ENCODE data around the gene NSUN3.
"Not testable (repeated sequence)": the region's sequence is repeated elsewhere in the genome, so short reads cannot be mapped to it uniquely, and the experiment has no call there.

The NSUN3 gene

DNA sequence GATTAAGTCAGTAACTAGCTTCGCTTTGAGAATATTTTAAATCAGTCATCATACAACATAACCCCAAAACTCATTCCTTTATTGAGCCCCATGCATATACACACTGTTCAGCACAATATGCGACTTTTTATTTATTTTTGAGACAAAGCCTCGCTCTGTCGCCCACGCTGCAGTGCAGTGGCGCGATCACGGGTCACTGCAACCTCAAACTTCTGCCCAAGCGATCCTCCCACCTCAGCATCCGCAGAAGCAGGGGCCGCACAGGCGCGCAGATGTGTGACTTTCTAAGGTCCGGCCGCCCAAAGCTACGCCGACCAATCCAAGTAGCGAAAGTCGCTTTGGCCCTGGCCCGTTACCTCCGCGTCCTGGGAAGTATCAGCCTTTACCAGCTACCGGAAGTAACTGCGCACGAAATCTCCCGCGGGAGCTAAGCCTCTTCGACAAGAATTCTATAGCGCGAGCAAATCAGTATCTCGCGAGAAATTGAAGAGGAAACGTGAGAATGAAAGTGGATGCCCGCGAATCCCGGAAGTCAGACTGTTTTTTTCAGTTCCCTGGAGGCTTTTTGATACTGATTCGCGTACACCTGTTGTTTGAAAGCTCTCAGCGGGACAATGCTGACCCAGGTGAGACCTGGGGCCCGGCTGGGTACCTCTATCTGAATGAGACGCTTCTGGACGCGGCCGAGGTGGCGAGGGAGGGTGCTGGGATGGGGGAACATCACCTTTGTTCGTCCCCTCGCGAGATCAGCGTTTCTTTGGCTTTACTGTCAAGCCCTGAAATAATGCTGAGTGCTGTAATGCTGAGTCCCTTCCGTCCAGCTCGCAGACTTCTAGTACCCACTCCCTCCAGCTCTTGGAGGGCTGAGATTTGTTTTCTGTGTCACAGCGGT is at the start of gene NSUN3, which contains the start of gene DHFR2:
NSUN3 (plus strand) TSS at position 549 of the 892 bp plus-strand sequence; CDS start at position 615, 66 bp downstream.
DHFR2 (minus strand) TSS at position 404 of the 892 bp plus-strand sequence. CDS start 1,405 bp downstream, outside the sequence.
- peak; percentile 93 for DNase-seq

DNA sequence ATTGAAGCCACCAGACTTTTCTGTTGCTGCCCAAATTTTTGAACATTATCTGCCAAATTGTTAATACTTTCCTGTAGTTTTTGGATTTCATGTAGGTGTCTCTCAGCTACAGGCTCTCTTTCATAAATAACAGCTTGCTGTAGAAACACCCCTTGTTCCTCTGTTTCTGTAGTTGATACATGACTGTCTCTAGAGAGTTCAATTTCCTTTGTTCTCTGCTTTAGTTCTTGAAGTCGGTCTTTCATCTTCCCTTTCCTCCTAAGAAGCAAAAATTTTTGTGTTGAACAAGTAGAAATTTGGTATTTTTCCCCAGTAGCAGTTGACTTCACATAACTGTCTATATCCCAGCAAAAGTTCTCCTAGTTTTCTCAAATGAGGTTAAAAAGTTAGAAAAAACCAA is 47.8 kb upstream of the NSUN3 start:
- DNase-seq: no peak

DNA sequence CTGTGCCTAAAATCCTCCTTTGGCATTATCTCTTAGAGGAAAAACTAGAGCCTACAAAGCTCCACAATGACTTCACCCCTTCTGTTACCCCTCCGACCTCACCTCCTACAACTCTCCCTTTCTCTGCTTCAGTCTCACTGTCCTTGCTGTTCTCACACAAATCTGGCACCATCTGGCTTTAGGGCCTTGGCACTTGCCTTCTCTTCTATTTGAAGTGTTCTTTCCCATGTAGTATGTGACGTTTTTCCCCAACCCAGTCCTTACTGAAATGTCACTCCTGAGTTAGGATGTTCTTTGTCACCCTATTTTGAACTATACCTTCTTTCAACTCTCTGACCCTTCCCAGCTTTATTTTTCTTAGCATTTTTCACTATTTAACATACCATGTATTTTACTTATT is 43.2 kb upstream of the NSUN3 start:
- no peak for DNase-seq

DNA sequence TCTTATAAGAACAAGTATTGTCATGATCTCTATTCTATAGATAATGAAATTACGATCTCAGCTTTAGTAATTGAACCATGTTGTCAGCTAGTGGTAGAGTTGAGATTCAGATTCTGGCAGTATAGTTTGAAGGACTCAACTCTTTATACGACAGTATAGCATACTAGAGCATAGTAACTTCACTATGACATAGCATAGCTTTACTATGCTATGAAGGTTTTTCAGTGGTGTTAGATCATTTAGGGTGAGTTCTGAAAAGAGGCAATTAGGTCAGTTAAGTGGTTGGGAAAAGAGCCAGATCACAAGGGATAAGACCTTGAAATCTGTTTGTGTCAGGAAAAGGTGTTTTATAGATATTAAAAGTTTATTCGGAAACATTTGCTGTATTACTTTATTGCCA is 42.6 kb upstream of the NSUN3 start:
- DNase-seq: no peak

DNA sequence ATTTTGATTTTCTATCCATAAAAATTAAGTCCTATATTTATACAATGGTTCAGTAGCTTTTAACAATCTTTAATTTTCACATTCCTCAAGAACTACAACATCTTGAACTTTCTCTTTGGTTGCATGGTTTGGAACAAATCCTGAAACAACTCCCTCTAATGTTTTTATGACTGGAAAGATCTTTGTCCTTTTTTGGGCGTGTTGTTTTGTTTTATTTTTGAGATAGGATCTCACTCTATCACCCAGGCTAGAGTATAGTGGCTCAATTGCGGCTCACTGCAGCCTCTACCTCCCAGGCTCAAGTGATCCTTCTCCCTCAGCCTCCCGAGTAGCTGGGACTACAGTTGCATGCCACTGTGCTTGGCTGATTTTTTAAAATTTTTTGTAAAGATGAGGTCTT is 38.5 kb upstream of the NSUN3 start:
- no peak for DNase-seq

DNA sequence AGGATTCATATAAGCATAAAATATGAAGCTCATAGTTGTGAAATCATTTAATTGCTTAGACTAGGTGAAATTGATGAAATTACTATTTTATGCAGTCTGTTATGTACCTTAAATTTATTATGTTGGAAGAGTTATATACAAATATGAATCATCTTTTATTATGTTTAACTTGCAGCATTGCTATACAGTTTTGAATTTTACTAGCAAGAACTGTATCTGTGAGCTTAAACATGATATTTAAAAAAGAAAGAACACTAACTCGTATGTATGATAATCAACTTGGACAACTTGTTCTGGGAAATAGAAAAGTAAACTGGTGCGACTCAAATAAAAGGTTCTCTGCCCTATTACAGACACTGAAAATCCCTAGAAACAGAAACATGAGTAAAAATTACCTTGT is 36.2 kb upstream of the NSUN3 start:
- DNase-seq: no peak

DNA sequence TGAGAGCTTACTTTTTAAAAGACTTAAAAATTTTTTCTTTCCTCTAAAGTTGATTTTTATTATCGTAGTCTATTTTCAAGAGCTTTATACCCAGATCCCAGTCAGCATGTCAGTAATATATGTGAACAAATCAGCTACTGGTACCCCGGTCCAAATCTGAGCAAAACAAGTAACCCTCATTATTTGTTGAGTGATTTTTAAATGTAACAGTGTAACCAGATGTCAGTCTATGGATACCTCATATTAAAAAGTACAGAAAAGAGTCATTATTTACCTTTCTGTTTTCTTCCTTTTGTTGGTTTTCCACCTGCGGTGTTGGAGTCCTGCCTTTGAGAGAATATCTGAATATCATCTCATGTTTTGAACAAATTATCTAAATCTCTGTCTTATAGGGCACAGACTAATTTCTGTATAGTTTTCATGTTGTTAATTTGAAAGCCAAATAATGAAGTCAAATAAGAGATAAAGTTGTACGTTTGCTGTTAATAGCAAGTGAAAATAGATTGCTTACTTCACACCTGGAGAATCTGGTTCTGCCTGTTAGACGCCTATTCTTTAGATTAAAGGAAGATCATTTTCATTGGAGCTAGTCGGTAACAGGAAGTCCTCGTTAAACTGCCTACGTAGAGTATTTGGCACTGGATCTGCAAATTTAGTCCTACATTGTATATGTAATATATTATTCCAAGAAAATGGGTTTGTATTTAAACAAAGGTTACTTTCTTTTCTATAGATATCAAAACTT is 34.6 kb upstream of the NSUN3 start, which contains the start of gene STX19:
STX19 (minus strand) TSS at position 505 of the 745 bp plus-strand sequence. CDS start 13,328 bp downstream, outside the sequence.
- no peak for DNase-seq

DNA sequence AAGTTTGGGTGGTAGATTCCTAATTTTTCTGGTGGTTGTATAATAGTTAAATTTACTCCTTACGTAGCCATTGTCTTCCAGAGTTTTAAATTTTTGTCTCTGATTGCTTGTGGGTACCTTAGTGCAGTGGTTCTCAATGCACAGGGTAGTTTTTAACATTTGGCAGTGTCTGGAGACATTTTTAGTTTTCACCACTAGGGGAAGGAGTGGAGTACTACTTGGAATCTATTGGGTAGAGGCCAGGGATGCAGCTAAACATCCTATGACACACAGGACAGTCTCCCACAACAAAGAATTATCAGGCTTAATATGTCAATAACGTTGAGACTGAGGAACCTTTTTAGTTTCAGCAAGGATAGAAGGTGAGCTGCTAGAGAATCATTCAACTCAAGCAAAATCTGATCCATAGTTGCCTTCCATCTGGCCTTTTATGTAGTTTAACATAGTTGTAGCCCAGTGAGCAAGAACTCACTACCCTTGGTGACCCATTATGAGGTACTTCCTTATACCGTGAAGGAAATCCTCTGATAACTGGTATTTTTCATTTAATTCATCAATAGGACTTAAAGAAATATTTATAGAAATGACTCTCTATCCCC is 25.9 kb upstream of the NSUN3 start:
- DNase-seq: peak; percentile 23

DNA sequence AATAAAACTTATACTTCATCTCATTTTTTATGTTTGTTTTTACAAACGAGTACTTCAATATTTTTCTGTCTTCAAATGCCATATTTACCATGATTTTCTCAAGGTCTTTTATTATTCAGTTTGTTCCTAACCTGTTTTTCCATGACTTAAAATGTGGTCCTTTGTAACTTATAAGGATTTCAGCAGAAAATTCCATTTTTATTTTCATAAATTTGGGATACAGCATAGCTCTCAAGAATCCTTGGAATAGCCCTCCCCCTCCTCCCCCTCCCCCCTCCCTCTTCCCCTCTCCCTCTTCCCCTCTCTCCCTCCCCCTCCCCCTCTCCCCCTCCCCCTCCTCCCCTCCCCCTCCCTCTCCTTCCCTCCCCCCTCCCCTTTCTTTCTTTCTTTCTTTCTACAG is 19.6 kb upstream of the NSUN3 start:
- no peak for DNase-seq

DNA sequence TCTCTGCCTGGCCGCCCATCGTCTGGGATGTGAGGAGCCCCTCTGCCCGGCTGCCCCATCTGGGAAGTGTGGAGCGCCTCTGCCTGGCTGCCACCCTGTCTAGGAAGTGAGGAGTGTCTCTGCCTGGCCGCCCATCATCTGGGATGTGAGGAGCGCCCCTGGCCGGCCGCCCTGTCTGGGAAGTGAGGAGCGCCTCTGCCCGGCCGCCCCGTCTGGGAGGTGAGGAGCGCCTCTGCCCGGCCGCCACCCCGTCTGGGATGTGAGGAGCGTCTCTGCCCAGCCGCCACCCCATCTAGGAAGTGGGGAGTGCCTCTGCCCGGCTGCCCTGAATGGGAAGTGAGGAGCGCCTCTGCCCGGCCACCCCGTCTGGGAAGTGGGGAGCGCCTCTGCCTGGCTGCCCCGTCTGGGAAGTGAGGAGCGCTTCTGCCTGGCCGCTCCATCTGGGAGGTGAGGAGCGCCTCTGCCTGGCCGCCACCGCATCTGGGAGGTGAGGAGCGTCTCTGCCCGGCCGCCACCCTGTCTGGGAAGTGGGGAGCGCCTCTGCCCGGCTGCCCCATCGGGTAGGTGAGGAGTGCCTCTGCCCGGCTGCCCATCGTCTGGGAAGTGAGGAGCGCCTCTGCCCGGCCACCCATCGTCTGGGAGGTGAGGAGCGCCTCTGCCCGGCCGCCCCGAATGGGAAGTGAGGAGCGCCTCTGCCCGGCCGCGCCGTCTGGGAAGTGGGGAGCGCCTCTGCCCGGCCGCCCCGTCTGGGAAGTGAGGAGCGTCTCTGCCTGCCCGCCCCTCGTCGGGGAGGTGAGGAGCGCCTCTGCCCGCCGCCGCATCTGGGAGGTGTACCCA is 18.5 kb upstream of the NSUN3 start:
- DNase-seq: not testable (repeated sequence)

DNA sequence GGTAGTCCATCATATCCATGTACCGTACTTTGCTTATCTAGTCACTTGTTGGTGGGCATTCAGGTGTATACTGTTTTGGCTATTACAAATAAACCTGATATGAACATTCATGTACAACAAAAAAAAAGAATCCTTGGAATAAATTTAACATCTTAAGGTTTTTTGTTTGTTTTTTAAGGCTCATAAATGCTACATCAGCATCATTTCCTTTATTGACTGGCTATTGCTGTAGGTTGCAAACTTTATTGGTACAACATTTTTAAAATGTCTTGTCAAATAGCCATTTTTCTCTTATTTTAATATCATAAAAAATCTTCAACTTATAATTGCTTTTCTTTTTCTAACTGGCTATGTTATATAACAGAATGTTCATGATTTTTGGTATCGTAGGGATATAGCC is 16.3 kb upstream of the NSUN3 start:
- no peak for DNase-seq

DNA sequence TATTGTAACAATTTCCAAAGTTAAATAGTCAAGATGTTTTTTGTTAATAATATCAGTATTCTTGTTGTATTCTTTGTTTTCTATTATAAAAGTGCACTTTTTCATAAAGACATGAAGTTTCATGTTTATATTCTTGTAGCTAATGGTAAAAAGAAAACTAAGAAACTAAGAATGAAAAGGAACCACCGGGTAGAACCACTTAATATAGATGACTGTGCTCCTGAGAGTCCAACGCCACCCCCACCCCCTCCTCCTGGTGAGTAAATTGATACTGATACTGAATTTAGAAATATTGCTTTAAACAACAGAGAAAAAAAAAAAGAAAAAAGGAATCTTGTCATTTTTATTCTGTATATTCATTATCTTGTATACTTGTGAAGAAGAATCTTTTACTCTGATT is 13.6 kb upstream of the NSUN3 start:
- no peak for DNase-seq

DNA sequence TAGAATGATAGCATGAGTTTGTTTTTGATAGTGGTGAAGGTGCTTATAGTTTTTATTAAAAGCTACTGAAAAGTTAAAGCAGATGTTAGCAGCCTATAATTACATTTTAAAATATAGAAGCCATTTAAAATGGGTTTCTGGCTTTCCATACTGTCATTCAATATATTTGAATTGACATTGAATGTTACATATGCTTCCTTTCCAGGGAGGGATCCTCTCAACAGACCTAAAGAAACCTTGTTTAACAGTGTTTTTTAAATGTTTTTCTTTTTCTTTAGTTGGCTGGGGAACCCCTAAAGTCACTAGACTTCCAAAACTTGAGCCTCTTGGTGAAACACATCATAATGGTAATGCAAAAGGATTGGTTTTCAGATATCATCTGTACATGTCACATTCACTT is 12.3 kb upstream of the NSUN3 start:
- DNase-seq: no peak

DNA sequence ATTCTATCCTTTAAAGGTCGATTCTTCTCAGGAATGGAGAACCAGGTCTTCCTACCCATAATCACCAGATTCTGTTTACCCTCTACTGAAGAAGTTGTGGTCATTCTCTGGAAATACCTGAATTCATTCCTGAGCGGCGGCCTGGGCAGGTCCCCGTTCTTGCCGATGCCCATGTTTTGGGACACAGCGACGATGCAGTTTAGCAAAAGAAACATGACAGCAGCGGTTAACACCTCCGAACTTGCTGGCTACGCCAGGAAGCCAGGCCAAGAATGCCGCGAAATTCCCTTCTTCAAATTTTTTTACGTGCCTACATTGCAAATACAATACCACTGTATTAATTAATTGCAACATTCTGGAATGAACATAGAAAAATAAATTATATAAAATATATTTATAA is 1.6 kb upstream of the NSUN3 start:
- no peak for DNase-seq

DNA sequence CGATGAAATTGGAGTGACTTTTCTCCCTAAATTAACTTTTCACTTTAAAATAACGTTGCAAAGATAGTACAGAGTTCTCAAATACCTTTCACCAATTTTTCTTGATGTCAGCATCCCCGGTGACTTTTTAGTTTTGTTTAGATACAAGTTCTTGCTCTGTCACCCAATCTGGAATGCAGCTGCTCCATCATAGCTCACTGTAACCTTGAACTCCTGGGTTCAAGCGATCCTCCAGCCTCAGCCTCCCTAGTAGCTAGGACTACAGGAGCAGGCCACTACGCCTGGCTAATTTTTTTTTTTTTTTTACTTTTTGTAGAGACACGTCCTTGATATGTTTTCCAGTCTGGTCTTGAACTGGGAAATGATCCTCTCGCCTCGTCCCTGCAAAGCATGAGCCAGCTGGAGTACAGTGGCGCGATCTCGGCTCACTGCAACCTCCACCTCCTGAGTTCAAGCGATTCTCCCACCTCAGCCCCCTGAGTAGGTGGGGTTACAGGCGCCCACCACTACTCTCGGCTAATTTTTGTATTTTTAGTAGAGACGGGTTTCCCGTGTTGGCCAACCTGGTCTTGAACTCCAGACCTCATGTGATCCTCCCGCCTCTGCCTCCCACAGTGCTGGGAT is 747 bp downstream of the NSUN3 start:
- no peak for DNase-seq

DNA sequence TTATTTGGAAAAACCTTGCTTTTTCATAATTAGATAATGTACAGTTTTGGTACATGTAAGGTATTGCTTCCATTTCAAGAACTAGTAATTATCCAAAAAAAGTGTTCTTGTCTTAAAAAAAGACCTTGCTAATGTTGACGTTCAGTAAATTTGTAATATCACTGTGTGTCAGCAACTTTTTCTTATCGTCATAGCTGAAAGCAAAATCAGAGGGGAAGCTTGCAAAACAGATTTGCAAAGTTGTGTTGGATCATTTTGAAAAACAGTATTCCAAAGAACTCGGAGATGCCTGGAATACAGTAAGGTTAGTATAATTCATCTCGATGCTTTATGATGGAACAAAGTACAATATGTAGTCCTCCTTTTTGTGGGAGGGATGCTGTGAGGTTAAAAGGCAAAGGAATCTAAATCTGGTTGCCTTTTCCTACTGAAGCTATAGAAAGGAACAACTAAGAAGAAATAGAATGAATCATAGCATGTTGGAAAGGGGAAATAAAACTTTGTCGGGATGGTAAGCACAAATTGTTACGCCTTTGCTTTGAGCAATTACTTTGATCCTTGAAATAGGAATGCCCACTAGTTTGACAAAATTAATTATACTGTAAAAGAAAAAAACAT is 1.5 kb downstream of the NSUN3 start:
- DNase-seq: no peak

DNA sequence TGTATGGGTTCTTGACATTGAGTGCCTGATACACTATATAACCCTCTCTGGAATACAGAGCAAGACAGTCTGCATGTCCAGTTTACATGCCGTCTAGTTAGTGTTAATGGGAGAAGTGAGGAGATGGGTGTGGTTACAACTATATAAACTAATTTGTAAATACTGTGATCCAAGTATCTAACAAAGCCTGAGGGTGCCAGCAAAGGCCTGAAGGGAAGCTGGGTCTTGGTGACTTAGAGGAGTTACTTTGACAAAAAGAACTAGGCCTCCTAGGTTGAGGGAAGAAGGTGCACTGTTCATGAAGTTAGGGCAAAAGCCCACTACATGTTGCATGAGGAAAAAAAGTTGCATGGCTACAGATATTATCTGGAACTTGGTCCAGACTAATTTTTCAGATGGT is 2.3 kb downstream of the NSUN3 start:
- DNase-seq: no peak

DNA sequence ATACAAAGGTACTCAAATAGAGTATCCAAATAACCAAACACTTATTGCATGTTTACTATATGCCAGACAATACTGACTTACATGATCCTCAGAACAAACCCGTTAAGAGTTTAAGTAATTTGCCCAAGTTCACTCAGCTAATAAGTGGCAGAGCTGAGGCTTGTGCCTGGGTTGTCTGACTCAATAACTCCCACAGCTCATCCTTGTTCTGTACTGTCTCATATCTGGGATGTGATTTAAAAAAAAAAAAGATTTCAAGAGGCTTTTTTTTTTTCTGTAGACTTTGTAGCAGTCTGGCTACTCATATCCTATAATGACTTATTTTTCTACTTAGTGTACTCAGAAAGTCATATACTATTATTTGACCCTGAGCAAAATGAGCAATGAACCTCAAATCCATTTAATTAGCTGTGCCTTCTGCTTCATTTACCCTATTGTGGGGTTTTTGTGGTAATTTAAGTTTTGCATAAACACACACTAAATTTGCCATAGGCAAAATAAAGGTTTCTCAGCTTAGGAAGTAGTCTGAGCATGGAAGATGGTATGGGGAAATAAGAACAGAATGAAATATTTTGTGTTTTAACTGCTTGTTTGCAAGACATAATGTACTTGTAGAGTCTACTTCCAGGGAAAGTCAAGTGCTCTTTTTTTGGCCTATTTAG is 3.1 kb downstream of the NSUN3 start:
- no peak for DNase-seq

DNA sequence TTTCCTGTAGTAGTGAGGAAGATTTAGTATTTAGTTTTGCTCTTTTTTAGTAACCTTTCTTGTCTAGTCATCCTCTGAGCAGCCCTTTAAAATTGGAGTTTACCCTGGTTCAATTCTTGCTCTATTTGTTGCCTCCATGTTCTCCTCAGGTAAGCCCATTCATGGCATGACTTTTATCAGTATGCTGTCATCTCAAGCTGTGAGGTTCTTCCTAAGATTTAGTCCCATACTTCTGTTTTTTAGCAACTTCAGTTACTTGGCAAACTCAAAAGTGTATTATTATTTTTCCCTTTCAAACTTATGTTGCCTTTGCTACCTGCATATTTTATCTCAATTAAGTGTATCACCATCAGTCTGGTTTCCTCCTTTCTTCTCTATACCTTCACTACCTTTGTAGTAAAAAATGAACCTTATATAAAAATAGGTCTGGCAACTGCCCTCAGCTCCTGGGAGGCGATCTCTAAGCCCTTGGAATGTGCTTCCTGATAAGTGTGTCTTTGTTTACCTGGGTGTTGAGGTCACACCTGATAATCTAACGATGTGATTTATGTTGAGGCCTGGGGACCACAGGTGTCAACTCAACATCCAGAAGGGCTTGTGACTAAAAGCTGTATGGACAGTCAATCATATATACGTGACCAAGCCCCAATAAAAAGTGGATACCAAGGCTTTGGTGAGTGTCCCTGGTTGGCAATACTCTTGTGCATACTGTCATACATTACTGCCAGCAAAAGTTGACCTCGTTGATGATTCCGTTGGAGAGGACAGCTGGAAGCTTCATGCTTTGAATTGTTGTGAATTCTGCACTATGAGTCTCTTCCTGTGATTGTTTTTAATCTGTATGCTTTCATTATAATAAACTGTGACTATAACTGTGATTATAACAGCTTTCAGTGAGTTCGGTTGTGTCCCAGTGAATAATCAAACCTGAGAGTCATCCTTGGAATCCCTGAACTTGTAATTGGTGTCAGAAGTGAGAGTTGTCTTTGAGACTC is 3.9 kb downstream of the NSUN3 start:
- no peak for DNase-seq

Data from activated CD4-positive, alpha-beta T cell treated with anti-CD3 and anti-CD28 coated beads, Interleukin-2, Interleukin-6, amounts not matched to agents 100 ng/mL and 50 ng/mL, durations not matched to agents 16 hours and 8 hours (primary cell).